GM15510 (cell line): ENCODE results near the gene TBCCD1.
A peak's percentile ranks its signal among the peaks of the same experiment; 100 is the strongest.

Source experiments
- POLR2A ChIP-seq: IDR thresholded peaks from 3 replicates; pipeline ENCODE4 v1.6.1; 2011; ENCODE audit warnings: borderline replicate concordance; ENCODE audit not compliant: insufficient read length; ENCODE audit errors: extremely low read depth

Gene TBCCD1

GRCh38 chr3:186536883-186537844, 30.0 kb downstream of the TBCCD1 start:
- TF ChIP-seq POLR2A, result no peak

GRCh38 chr3:186534113-186534669, 32.9 kb downstream of the TBCCD1 start:
- TF ChIP-seq POLR2A, result no peak

- peak; percentile 16 for TF ChIP-seq POLR2A
Observed at GRCh38 chr3:186532598-186533072, 34.5 kb downstream of the TBCCD1 start.

- no peak for TF ChIP-seq POLR2A
Observed at GRCh38 chr3:186530415-186530814, 36.7 kb downstream of the TBCCD1 start.

- TF ChIP-seq POLR2A, result no peak
Observed at GRCh38 chr3:186529201-186529999, 37.7 kb downstream of the TBCCD1 start.

- no peak for TF ChIP-seq POLR2A
Observed at GRCh38 chr3:186526256-186526606, 40.9 kb downstream of the TBCCD1 start.

GRCh38 chr3:186525369-186526255, 41.5 kb downstream of the TBCCD1 start:
- TF ChIP-seq POLR2A, result no peak

- TF ChIP-seq POLR2A, result no peak
Observed at GRCh38 chr3:186524616-186525015, 42.5 kb downstream of the TBCCD1 start.

GRCh38 chr3:186523434-186523833, 43.7 kb downstream of the TBCCD1 start:
- TF ChIP-seq POLR2A, result no peak

GRCh38 chr3:186523022-186523421, 44.1 kb downstream of the TBCCD1 start:
- no peak for TF ChIP-seq POLR2A

- TF ChIP-seq POLR2A, result no peak
Observed at GRCh38 chr3:186520957-186521842, 45.9 kb downstream of the TBCCD1 start.

GRCh38 chr3:186520431-186520830, 46.7 kb downstream of the TBCCD1 start:
- TF ChIP-seq POLR2A, result no peak

- peak; percentile 71 for TF ChIP-seq POLR2A
Observed at GRCh38 chr3:186519021-186519658, 48.0 kb downstream of the TBCCD1 start.

GRCh38 chr3:186517218-186517617, 49.9 kb downstream of the TBCCD1 start:
- TF ChIP-seq POLR2A, result no peak

- TF ChIP-seq POLR2A, result no peak
Observed at GRCh38 chr3:186516646-186517045, 50.5 kb downstream of the TBCCD1 start.
